NCI-H460 (cell line): ENCODE results near the gene IRX1. TPM values are rescaled to one million over a fixed set of nuclear protein-coding genes. Genes with fewer than 3 reads are reported as not detected.

Experiments
- DNase-seq: peaks from one replicate; pipeline ENCODE4 v3.0.0-alpha.2; 2016; ENCODE audit warnings: low read depth; ENCODE audit errors: extremely low read depth
- polyA plus RNA-seq: library from polyadenylated mRNA; depleted of rRNA; stranded (reverse); fragments of >200 nt; gene quantifications from 2 replicates; pipeline ENCODE4 v1.2.3, GENCODE V29; 2014; cell fraction: nucleus; rRNA removed
- total RNA-seq: library from RNA; depleted of rRNA; stranded (reverse); fragments of >200 nt; shearing (Covaris generic); gene quantifications from 2 replicates; pipeline ENCODE4 v1.2.3, GENCODE V29; 2014; rRNA removed

The IRX1 gene
- not detected in 2 replicates for total RNA-seq
- not detected in 2 replicates for polyA plus RNA-seq

GRCh38 chr5:3595006-3595961, at the start of gene IRX1:
Gene IRX1, plus strand, starts transcription at chr5:3595832. Its CDS starts 274 bp downstream, at chr5:3596106.
- DNase-seq, result no peak

GRCh38 chr5:3546028-3546427, 49.6 kb upstream of the IRX1 start:
- DNase-seq, result no peak

- no peak for DNase-seq
Observed at GRCh38 chr5:3564116-3564515, 31.5 kb upstream of the IRX1 start.

GRCh38 chr5:3564827-3565518, 30.7 kb upstream of the IRX1 start:
- no peak for DNase-seq

DNA sequence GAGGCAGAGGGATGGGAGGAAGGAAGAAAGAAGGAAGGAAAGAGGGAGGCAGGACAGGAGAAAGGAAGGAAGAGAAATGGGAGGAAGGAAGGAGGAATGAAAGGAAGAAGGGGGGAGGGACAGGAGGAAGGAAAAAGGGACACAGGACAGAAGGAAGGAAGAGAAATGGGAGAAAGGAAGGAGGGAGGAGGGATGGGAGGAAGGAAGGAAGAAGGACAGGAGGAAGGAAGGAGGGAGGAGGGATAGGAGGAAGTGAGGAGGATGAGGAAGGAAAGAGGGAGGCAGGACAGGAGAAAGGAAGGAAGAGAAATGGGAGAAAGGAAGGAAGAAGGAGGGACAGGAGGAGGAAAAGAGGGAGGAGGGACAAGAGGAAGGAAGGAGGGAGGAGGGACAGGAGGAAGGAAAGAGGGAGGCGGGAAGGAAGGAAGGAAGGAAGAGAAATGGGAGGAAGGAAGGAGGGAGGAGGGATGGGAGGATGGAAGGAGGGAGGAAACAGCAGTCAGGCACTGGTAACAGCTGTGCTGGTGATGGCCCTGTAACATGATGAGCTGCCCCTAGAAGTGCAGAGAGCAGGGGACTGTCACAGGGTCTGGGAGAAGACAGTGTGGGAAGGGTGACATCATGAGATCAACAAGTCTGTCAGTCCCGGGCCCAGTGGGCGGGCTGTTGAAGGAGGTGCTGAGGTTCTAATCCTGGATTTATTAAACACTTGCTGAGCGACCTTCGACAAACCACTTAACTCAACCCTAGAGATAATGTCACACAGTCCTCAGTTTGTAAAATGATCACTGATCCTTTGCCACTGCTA, 10.7 kb upstream of the IRX1 start:
- no peak for DNase-seq

DNA sequence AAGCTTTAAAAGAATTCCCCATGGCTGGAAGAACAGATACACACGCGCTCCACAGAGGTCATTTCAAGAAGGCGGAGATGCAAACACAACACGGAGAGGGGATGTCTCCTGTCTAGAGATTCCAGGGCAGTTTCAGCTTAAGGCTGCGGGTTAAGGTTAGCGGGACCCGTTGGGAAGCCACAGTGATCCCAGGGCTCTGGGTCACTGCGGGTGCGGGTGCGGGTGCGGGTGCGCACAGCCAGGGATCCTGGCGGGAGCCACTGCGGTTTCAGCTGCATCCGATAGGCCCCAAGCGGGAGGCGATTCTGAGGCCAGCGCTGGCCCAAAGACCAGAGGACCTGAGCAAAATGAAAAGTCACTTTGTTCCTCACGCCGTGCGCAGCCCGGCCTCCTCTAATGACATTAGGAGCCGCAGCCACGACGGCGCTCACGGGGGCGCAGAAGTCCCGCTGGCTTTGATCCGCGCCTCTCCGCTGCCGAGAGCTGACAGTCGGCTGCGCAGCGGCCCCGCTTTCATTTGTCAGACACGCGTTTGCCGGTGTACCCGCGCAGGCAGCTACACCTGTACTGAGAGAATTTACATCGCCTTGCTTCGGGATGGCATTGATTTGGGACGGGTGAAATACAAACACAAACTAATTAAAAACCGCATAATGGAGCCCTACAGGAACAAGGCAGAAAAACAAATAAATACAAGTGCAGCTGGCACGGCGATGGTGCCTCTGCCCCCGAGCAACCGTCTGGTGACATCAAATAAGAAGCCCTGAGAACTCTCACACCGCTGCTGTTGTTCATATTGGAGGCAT, 5.3 kb upstream of the IRX1 start:
- DNase-seq, result no peak

GRCh38 chr5:3590967-3591900, 4.4 kb upstream of the IRX1 start:
- no peak for DNase-seq

GRCh38 chr5:3592298-3592697, 3.3 kb upstream of the IRX1 start:
- DNase-seq, result no peak

GRCh38 chr5:3593771-3594509, 1.7 kb upstream of the IRX1 start:
- DNase-seq, result no peak

DNA sequence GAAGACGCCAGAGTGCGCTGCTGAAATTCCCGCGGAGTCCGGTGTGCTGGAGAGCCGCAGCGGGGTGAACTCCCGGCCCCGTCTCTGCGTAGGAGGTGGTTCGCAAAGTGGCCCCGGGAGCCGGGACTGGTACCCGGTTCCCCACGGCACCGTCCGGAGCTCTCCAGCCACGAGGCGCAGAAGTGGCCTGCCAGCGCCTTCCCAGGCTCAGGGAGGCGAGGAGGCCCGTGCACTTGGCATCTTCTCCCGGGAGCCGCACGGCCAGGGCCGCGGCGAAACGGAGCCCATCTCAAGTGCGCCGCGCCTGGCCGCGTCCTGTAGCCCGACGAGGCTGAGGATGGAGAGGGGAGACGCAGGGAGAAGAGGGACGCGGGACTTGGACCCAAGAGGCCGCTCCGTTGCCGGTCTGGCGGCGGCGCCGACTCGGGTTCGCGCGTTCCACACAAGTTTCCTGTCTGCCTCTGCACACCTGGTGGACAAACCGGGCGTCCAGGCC, 1.1 kb upstream of the IRX1 start:
- no peak for DNase-seq

- DNase-seq, result no peak
Observed at GRCh38 chr5:3596261-3596825, 711 bp downstream of the IRX1 start.

DNA sequence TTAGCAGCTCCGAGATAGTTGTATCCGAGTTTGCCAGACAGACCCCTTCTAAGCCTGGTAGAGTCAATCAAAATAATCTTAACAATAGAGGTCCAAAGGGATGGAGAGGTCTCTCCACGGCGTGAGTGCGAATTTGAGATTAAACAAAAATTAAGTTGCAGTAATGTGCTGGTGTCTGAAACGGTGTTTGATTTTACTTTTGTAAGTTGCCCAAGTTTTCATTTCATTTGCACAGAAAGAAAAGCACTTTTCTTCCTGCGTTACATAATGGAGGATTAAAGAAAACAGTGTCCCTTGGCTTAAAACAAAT, 1.2 kb downstream of the IRX1 start:
- no peak for DNase-seq

- no peak for DNase-seq
Observed at GRCh38 chr5:3597167-3598007, 1.8 kb downstream of the IRX1 start.

GRCh38 chr5:3598207-3598606, 2.6 kb downstream of the IRX1 start:
- no peak for DNase-seq

- no peak for DNase-seq
Observed at GRCh38 chr5:3598769-3599211, 3.2 kb downstream of the IRX1 start.

DNA sequence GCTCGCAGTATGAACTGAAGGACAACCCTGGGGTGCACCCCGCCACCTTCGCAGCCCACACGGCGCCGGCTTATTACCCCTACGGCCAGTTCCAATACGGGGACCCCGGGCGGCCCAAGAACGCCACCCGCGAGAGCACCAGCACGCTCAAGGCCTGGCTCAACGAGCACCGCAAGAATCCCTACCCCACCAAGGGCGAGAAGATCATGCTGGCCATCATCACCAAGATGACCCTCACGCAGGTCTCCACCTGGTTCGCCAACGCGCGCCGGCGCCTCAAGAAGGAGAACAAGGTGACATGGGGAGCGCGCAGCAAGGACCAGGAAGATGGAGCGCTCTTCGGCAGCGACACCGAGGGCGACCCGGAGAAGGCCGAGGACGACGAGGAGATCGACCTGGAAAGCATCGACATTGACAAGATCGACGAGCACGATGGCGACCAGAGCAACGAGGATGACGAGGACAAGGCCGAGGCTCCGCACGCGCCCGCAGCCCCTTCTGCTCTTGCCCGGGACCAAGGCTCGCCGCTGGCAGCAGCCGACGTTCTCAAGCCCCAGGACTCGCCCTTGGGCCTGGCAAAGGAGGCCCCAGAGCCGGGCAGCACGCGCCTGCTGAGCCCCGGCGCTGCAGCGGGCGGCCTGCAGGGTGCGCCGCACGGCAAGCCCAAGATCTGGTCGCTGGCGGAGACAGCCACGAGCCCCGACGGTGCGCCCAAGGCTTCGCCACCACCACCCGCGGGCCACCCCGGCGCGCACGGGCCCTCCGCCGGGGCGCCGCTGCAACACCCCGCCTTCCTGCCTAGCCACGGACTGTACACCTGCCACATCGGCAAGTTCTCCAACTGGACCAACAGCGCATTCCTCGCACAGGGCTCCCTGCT, 3.8 kb downstream of the IRX1 start:
- DNase-seq, result no peak
